Measurements from ENCODE around the gene GALNT18. TPM values are rescaled to one million over a fixed set of nuclear protein-coding genes. Genes with fewer than 3 reads are reported as not detected.
A peak's percentile ranks its signal among the peaks of the same experiment; 100 is the strongest.

The GALNT18 gene
- total RNA-seq, 2 donors from 2014 or later: 28.2 to 57.8 TPM

DNA sequence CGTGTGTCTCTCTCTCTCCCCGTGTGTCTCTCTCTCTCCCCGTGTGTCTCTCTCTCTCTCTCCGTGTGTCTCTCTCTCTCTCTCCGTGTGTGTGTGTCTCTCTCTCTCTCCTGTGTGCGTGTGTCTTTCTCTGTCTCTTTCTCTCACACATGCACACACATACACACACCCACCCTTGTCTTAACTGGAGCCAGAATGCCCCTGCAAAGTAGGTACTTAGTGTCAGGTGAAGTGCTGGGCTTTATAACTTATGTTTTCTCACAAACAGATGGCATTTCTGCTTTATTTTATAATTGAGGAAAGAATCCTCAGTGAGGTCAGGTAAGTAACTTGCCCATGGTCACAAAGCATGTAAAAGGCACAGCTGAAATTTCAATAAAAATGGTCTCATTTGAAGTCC is 374.7 kb downstream of the GALNT18 start:
- DNase-seq (ENCODE audit: low spot score) (no peak), ATAC-seq (ENCODE audit: insufficient number of reproducible peaks, low FRiP score, low read depth) (no peak)
- Histone ChIP-seq H3K36me3 (no peaks in the 10 kb centered on the region), H3K4me1 (ENCODE audit: control insufficient read depth in 1 of 2, low read depth in 2 of 2) (peaks cover 10 to 37% of the 10 kb centered on the region in 2 donors), H3K27me3 (replicated peaks; ENCODE audit: insufficient read depth) (no peaks in the 10 kb centered on the region), H3K4me3 (no peak overlapping the region), H3K9me3 (no peaks in the 10 kb centered on the region), H3K27ac (no peak overlapping the region)
- TF ChIP-seq, protein P1, sequence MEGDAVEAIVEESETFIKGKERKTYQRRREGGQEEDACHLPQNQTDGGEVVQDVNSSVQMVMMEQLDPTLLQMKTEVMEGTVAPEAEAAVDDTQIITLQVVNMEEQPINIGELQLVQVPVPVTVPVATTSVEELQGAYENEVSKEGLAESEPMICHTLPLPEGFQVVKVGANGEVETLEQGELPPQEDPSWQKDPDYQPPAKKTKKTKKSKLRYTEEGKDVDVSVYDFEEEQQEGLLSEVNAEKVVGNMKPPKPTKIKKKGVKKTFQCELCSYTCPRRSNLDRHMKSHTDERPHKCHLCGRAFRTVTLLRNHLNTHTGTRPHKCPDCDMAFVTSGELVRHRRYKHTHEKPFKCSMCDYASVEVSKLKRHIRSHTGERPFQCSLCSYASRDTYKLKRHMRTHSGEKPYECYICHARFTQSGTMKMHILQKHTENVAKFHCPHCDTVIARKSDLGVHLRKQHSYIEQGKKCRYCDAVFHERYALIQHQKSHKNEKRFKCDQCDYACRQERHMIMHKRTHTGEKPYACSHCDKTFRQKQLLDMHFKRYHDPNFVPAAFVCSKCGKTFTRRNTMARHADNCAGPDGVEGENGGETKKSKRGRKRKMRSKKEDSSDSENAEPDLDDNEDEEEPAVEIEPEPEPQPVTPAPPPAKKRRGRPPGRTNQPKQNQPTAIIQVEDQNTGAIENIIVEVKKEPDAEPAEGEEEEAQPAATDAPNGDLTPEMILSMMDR (IDR thresholded peaks at IDR 0.05): no peak

DNA sequence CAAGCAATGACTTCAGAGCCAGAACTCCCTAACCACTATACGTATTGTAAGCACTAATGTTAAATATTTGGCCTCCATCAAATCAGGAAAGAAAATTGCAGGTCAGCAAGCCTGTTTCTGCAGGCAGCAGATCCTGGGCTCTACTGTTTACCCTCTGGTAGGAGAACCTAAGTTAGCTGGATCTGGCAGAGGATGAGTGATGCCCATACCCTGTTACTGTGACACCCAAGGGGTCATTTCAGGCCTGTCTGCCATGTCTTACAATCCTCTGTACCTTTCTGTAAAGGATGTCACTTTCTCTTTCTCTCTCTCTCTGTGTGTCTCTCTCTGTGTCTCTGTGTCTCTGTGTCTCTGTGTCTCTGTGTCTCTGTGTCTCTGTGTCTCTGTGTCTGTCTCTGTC is 375.6 kb downstream of the GALNT18 start:
- TF ChIP-seq, protein P1 (IDR thresholded peaks at IDR 0.05): no peak
- no peak for ATAC-seq (ENCODE audit: insufficient number of reproducible peaks, low FRiP score, low read depth)
- Histone ChIP-seq H3K4me3 (no peak overlapping the region), H3K36me3 (no peaks in the 10 kb centered on the region), H3K4me1 (ENCODE audit: control insufficient read depth in 1 of 2, low read depth in 2 of 2) (peaks cover 10 to 37% of the 10 kb centered on the region in 2 donors), H3K27ac (no peak overlapping the region), H3K9me3 (no peaks in the 10 kb centered on the region), H3K27me3 (replicated peaks; ENCODE audit: insufficient read depth) (no peaks in the 10 kb centered on the region)
- no peak for DNase-seq (ENCODE audit: low spot score)

DNA sequence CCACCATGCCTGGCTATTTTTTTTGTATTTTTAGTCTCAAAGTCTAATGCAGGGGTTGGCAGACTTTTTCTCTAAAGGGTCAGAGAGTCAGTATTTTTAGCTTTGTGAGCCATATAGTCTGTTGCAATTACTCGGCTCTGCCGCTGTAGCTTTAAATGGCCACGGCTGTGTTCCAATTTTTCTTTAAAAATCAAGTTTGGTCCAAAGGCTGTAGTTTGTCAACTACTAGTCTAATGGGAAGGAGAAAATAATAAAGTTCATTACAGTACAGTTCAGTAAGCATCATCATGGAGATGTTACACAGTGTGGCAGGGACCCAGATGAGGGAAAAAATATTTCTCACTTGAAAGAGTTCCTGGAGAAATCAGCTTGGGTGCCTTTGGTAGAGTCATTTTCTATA is 376.4 kb downstream of the GALNT18 start:
- no peaks in the 10 kb centered on the region for H3K27me3 ChIP-seq (replicated peaks; ENCODE audit: insufficient read depth)
- ATAC-seq (ENCODE audit: insufficient number of reproducible peaks, low FRiP score, low read depth) (peak; percentile 54), DNase-seq (ENCODE audit: low spot score) (no peak)
- no peak overlapping the region for H3K27ac ChIP-seq
- no peaks in the 10 kb centered on the region for H3K36me3 ChIP-seq
- H3K4me3 ChIP-seq: no peak overlapping the region
- TF ChIP-seq, protein P1 (IDR thresholded peaks at IDR 0.05): peak; percentile 25
- H3K4me1 ChIP-seq (ENCODE audit: control insufficient read depth in 1 of 2, low read depth in 2 of 2): peaks cover 10 to 37% of the 10 kb centered on the region in 2 donors
- no peaks in the 10 kb centered on the region for H3K9me3 ChIP-seq

DNA sequence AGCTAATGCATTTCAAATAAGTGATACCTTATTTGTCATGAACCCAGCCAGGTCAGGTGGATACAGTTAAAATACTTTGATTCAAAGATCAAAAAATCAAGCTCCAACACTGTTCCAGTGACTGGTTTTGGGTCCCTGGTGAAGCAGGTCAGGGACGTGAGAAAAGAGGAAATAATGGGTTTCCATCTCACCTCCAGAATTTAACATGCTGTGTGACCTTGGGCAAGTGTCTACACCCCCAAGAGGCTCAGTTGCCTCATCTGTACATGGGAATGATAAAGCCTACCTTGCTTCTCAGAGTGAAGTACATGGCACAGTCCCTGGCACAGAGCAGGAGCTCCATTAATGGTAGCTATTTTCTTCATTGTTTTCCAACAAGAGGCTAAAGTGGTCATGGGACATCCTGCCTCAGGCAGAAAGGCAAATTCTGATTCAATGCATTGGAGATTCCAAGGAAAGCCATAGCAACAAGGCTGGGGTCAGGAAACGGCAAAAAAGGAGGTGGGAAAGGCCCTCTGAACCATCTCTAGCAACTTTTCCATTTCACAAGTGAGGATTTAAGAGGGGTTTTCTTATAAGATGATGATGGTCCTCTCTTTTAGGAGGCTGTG is 377.2 kb downstream of the GALNT18 start:
- Histone ChIP-seq H3K27ac (peak overlapping the region in 1 of 2 donors; percentile 2), H3K4me1 (ENCODE audit: control insufficient read depth in 1 of 2, low read depth in 2 of 2) (peaks cover 10 to 37% of the 10 kb centered on the region in 2 donors)

DNA sequence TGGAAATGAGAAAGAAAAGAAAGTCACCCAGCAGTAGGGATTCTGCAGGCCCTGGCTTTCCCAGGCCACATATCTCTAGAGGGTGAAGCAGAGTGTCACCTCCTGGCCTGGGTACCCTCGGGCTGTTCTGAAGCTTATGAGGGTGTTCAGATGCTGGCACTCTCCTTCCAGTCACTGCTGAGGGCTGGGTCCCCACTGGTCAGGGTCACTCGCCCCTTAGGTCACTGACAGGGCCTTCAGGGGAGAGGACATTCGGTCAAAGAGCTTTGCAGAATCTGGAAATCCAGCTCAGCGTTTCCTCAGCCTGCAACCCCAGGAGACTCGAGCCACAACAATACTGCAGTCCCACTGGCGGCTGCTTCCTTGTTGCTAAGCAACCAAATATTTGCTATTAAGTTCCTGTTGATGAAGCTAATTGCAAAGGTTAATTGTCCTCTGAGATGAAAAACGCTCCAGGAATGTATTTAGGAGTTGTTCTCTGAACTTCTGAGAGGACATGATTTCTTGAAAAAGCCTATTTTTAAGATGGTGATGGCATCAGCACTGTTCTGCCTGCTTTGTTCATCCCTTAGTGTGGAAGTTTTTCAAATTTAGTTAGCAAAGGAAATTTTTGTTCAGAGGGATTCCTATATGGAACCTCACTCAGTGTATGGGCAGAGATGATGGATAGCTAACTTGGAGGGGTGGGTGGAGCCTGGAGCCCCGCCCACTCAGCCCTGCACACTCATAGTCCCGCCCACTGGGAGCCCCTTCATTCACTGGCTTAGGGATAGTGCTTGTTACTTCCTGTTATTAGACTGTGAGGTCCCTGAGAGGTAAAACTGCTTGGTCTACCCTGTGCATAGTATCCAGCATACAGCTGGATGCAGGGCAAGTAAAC is 378.0 kb downstream of the GALNT18 start:
- Histone ChIP-seq H3K36me3 (no peaks in the 10 kb centered on the region), H3K9me3 (no peaks in the 10 kb centered on the region), H3K4me3 (no peak overlapping the region), H3K27me3 (replicated peaks; ENCODE audit: insufficient read depth) (no peaks in the 10 kb centered on the region), H3K4me1 (ENCODE audit: control insufficient read depth in 1 of 2, low read depth in 2 of 2) (peaks cover 10 to 37% of the 10 kb centered on the region in 2 donors), H3K27ac (peak overlapping the region; percentile 37 to 45)
- TF ChIP-seq, protein P1 (IDR thresholded peaks at IDR 0.05): no peak
- DNase-seq (ENCODE audit: low spot score) (no peak), ATAC-seq (ENCODE audit: insufficient number of reproducible peaks, low FRiP score, low read depth) (no peak)

More for the DNA sequence above, 377.2 kb downstream of the GALNT18 start:
- H3K9me3 ChIP-seq: no peaks in the 10 kb centered on the region
- TF ChIP-seq, protein P1 (IDR thresholded peaks at IDR 0.05): no peak
- H3K36me3 ChIP-seq: no peaks in the 10 kb centered on the region
- no peaks in the 10 kb centered on the region for H3K27me3 ChIP-seq (replicated peaks; ENCODE audit: insufficient read depth)
- no peak overlapping the region for H3K4me3 ChIP-seq
- DNase-seq (ENCODE audit: low spot score) (no peak), ATAC-seq (ENCODE audit: insufficient number of reproducible peaks, low FRiP score, low read depth) (no peak)
